ENCODE data around the gene PSAT1.
A peak's percentile ranks its signal among the peaks of the same experiment; 100 is the strongest.
"Not testable (repeated sequence)": the region's sequence is repeated elsewhere in the genome, so short reads cannot be mapped to it uniquely, and the experiment has no call there.

PSAT1 gene

GRCh38 chr9:78296893-78297671 lies at the start of gene PSAT1:
PSAT1 (plus strand) TSS chr9:78297125; CDS start chr9:78297211, 86 bp downstream.
- peak; percentile 98 for DNase-seq (ENCODE audit: low spot score)

- no peak for DNase-seq (ENCODE audit: low spot score)
Measured at GRCh38 chr9:78248635-78249034, 48.3 kb upstream of the PSAT1 start.

GRCh38 chr9:78249542-78249941 lies 47.4 kb upstream of the PSAT1 start:
- DNase-seq (ENCODE audit: low spot score): no peak

GRCh38 chr9:78252616-78253015 lies 44.3 kb upstream of the PSAT1 start:
- DNase-seq (ENCODE audit: low spot score): no peak

GRCh38 chr9:78253285-78253684 lies 43.6 kb upstream of the PSAT1 start:
- no peak for DNase-seq (ENCODE audit: low spot score)

- DNase-seq (ENCODE audit: low spot score): peak; percentile 41
Measured at GRCh38 chr9:78261403-78262001, 35.4 kb upstream of the PSAT1 start.

GRCh38 chr9:78262655-78263054 lies 34.3 kb upstream of the PSAT1 start:
- no peak for DNase-seq (ENCODE audit: low spot score)

GRCh38 chr9:78267889-78268288 lies 29.0 kb upstream of the PSAT1 start:
- no peak for DNase-seq (ENCODE audit: low spot score)

- no peak for DNase-seq (ENCODE audit: low spot score)
Measured at GRCh38 chr9:78269784-78270183, 27.1 kb upstream of the PSAT1 start.

GRCh38 chr9:78272307-78272706 lies 24.6 kb upstream of the PSAT1 start:
- DNase-seq (ENCODE audit: low spot score): no peak

GRCh38 chr9:78273761-78274160 lies 23.2 kb upstream of the PSAT1 start:
- no peak for DNase-seq (ENCODE audit: low spot score)

- no peak for DNase-seq (ENCODE audit: low spot score)
Measured at GRCh38 chr9:78278177-78278777, 18.6 kb upstream of the PSAT1 start.

GRCh38 chr9:78278801-78279200 lies 18.1 kb upstream of the PSAT1 start:
- no peak for DNase-seq (ENCODE audit: low spot score)

- no peak for DNase-seq (ENCODE audit: low spot score)
Measured at GRCh38 chr9:78280982-78281668, 15.8 kb upstream of the PSAT1 start.

- DNase-seq (ENCODE audit: low spot score): not testable (repeated sequence)
Measured at GRCh38 chr9:78284181-78284580, 12.7 kb upstream of the PSAT1 start.

- no peak for DNase-seq (ENCODE audit: low spot score)
Measured at GRCh38 chr9:78286125-78286524, 10.8 kb upstream of the PSAT1 start.

GRCh38 chr9:78286946-78287388 lies 10.0 kb upstream of the PSAT1 start:
- no peak for DNase-seq (ENCODE audit: low spot score)

GRCh38 chr9:78288214-78288892 lies 8.6 kb upstream of the PSAT1 start:
- DNase-seq (ENCODE audit: low spot score): no peak

- no peak for DNase-seq (ENCODE audit: low spot score)
Measured at GRCh38 chr9:78289474-78289873, 7.5 kb upstream of the PSAT1 start.

GRCh38 chr9:78291240-78291925 lies 5.5 kb upstream of the PSAT1 start:
- no peak for DNase-seq (ENCODE audit: low spot score)

- no peak for DNase-seq (ENCODE audit: low spot score)
Measured at GRCh38 chr9:78292026-78292425, 4.9 kb upstream of the PSAT1 start.
